ENCODE results near the gene GDPD5.

The GDPD5 gene

GRCh38 chr11:75388386-75389275 lies 137.1 kb downstream of the GDPD5 start:
- DNase-seq: peak; percentile 82

- DNase-seq: no peak
Observed at GRCh38 chr11:75387736-75388294, 137.9 kb downstream of the GDPD5 start.

- DNase-seq: no peak
Observed at GRCh38 chr11:75386942-75387630, 138.7 kb downstream of the GDPD5 start.

All from SHP77 treated with DMSO at 0.1 percent for 48 hours (cell line).